AG04449 (cell line): Measurements from ENCODE around the gene PPP1R2.
"Not testable (repeated sequence)": the region's sequence is repeated elsewhere in the genome, so short reads cannot be mapped to it uniquely, and the experiment has no call there.

ENCODE experiments used
- CTCF ChIA-PET: fragments of 350-600 bp; formaldehyde crosslinking; extraction: SDS; loops from one replicate; lab custom pipeline; 2021; ENCODE audit warnings: antibody characterized with exemption; lab: Yijun Ruan, JAX
- POLR2A ChIA-PET: fragments of 400-600, 350-600 bp; formaldehyde crosslinking; extraction: SDS; loops from one replicate; lab custom pipeline; 2020; ENCODE audit warnings: antibody characterized with exemption, inconsistent platforms; lab: Yijun Ruan, JAX
- DNase-seq: peaks from one replicate; pipeline ENCODE4 v3.0.0-alpha.2; 2010; ENCODE audit warnings: low read depth, low spot score
- H3K4me3 ChIP-seq: 2 replicates; pipeline ENCODE4 v1.5.1; 2011; ENCODE audit warnings: low read depth, mild to moderate bottlenecking, control low read depth, low read length
- TF ChIP-seq, protein P1 (sequence below): IDR thresholded peaks from one replicate; pipeline ENCODE4 v1.5.1; 2011; ENCODE audit warnings: mild to moderate bottlenecking, moderate library complexity, low read length, control low read depth, inconsistent platforms; ENCODE audit not compliant: insufficient read depth; ENCODE audit errors: missing control alignments

The PPP1R2 gene

GRCh38 chr3:195526492-195526891, 16.6 kb downstream of the PPP1R2 start:
- ChIA-PET CTCF (interaction anchor here (6.4 to 10.5 kb wide), 2 partner anchors 9 to 254 kb away, joined by 68 to 492 read pairs; partner anchors contain the start of gene XXYLT1), POLR2A (no interaction called here)
- no peak for DNase-seq
- no peak overlapping the region for H3K4me3 ChIP-seq
- TF ChIP-seq, protein P1, sequence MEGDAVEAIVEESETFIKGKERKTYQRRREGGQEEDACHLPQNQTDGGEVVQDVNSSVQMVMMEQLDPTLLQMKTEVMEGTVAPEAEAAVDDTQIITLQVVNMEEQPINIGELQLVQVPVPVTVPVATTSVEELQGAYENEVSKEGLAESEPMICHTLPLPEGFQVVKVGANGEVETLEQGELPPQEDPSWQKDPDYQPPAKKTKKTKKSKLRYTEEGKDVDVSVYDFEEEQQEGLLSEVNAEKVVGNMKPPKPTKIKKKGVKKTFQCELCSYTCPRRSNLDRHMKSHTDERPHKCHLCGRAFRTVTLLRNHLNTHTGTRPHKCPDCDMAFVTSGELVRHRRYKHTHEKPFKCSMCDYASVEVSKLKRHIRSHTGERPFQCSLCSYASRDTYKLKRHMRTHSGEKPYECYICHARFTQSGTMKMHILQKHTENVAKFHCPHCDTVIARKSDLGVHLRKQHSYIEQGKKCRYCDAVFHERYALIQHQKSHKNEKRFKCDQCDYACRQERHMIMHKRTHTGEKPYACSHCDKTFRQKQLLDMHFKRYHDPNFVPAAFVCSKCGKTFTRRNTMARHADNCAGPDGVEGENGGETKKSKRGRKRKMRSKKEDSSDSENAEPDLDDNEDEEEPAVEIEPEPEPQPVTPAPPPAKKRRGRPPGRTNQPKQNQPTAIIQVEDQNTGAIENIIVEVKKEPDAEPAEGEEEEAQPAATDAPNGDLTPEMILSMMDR, result no peak

- TF ChIP-seq, protein P1, result no peak
- ChIA-PET CTCF (interaction anchor here (1.1 to 10.5 kb wide), 7 partner anchors 11 to 853 kb away, joined by 3 to 492 read pairs (median 23); partner anchors contain the start of genes LSG1 and XXYLT1), POLR2A (no interaction called here)
- DNase-seq, result no peak
- no peak overlapping the region for H3K4me3 ChIP-seq
Measured at GRCh38 chr3:195524171-195524896, 18.8 kb downstream of the PPP1R2 start.

GRCh38 chr3:195522254-195523023, 20.7 kb downstream of the PPP1R2 start:
- DNase-seq, result no peak
- CTCF ChIA-PET, result interaction anchor here (0.8 to 10.5 kb wide), 29 partner anchors 9 to 851 kb away, joined by 3 to 492 read pairs (median 4); partner anchors contain the start of genes ACAP2, LSG1, PPP1R2 and XXYLT1
- POLR2A ChIA-PET, result interaction anchor here (0.8 kb wide), 1 partner anchor 836 kb away, joined by 3 read pairs; no protein-coding TSS in a partner anchor
- TF ChIP-seq, protein P1, result peak; percentile 4
- H3K4me3 ChIP-seq, result no peak overlapping the region

DNA sequence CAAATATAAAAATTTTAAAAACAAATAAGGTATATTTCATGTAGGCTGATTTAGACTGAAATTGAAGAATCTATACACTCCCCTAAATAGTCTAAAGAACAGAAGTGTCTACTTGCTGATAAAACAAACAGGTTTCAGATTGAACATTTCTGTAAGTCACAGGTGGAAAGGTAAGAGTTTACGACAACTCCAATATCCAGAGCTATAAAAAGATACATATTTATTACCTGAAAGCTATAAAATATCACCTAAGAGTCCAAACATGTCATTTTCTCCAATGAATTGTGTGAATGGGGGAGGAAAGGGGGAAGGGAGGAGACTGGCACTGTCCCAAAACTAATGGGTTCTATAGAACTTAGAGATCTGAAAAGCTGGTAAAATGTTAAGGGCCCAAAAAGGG, 26.1 kb downstream of the PPP1R2 start:
- ChIA-PET CTCF (interaction anchor here (0.8 to 4.9 kb wide), 4 partner anchors 240 to 834 kb away, joined by 4 to 65 read pairs (median 5); partner anchors contain the start of gene XXYLT1), POLR2A (no interaction called here)
- TF ChIP-seq, protein P1, result no peak
- DNase-seq, result no peak
- H3K4me3 ChIP-seq, result no peak overlapping the region

GRCh38 chr3:195514610-195515235, 28.4 kb downstream of the PPP1R2 start:
- H3K4me3 ChIP-seq, DNase-seq, POLR2A ChIA-PET: not testable (repeated sequence)
- CTCF ChIA-PET, result interaction anchor here (4.9 kb wide), 1 partner anchor 244 kb away, joined by 65 read pairs; the partner anchor contains the start of gene XXYLT1

GRCh38 chr3:195512798-195513345, 30.3 kb downstream of the PPP1R2 start:
- TF ChIP-seq, protein P1, result no peak

More at GRCh38 chr3:195512798-195513345, 30.3 kb downstream of the PPP1R2 start:
- ChIA-PET POLR2A (no interaction called here), CTCF (interaction anchor here (1.2 to 4.9 kb wide), 4 partner anchors 9 to 252 kb away, joined by 3 to 65 read pairs (median 10); partner anchors contain the start of gene XXYLT1)
- H3K4me3 ChIP-seq, result no peak overlapping the region
- no peak for DNase-seq
